HepG2 (cell line): ENCODE results near the gene SMOC1. TPM values are rescaled to one million over a fixed set of nuclear protein-coding genes. Genes with fewer than 3 reads are reported as not detected.
A peak's percentile ranks its signal among the peaks of the same experiment; 100 is the strongest.

Experiments used
- DPF2 ChIP-seq: sonication (generic); formaldehyde crosslinking; IDR thresholded peaks from 2 replicates; pipeline ENCODE4 v1.4.0; 2020; ENCODE audit warnings: mild to moderate bottlenecking, low read depth, missing genetic modification reagents, borderline replicate concordance
- GABPB1 ChIP-seq: IDR thresholded peaks from 2 replicates; pipeline ENCODE4 v1.6.1; 2016; ENCODE audit warnings: mild to moderate bottlenecking, missing genetic modification reagents, moderate library complexity, missing compliant biosample characterization
- HOMEZ ChIP-seq: IDR thresholded peaks from 2 replicates; pipeline ENCODE4 v1.6.1; 2016; ENCODE audit warnings: low read depth
- KMT2A ChIP-seq: sonication (generic); formaldehyde crosslinking; IDR thresholded peaks from 2 replicates; pipeline ENCODE4 v1.4.0; 2020; ENCODE audit warnings: missing genetic modification reagents
- MAZ ChIP-seq, 2 experiments: sonication (generic) in 1 of 2; formaldehyde crosslinking in 1 of 2; IDR thresholded peaks; 2 replicates each; pipeline versions ENCODE4 v1.5.0 to v1.6.1; 2012 to 2020; ENCODE audit warnings: low read depth in 2 of 2, mild to moderate bottlenecking in 2 of 2, borderline replicate concordance in 1 of 2, improper control_type of control experiment in 1 of 2, low read length in 1 of 2, missing genetic modification reagents in 1 of 2, moderate library complexity in 1 of 2
- NFIB ChIP-seq: sonication (generic); formaldehyde crosslinking; IDR thresholded peaks from 2 replicates; pipeline ENCODE4 v1.9.0; 2021; ENCODE audit warnings: missing genetic modification reagents, mild to moderate bottlenecking, borderline replicate concordance
- NFRKB ChIP-seq: fragments of 450-650 bp; IDR thresholded peaks from 2 replicates; pipeline ENCODE4 v1.6.1; 2017
- NR2C2 ChIP-seq: sonication (generic); formaldehyde crosslinking; IDR thresholded peaks from 2 replicates; pipeline ENCODE4 v1.4.0; 2020; ENCODE audit warnings: missing genetic modification reagents, mild to moderate bottlenecking, moderate library complexity, borderline replicate concordance
- NR2F2 ChIP-seq: IDR thresholded peaks from 2 replicates; pipeline ENCODE4 v1.6.1; 2012; ENCODE audit warnings: low read depth, inconsistent platforms, borderline replicate concordance
- POGZ ChIP-seq: sonication (generic); formaldehyde crosslinking; IDR thresholded peaks from 2 replicates; pipeline ENCODE4 v1.4.0; 2020; ENCODE audit warnings: mild to moderate bottlenecking, missing genetic modification reagents
- SALL1 ChIP-seq: sonication (generic); formaldehyde crosslinking; IDR thresholded peaks from 2 replicates; pipeline ENCODE4 v1.8.0; 2022; ENCODE audit warnings: mild to moderate bottlenecking, missing genetic modification reagents
- SIX4 ChIP-seq: sonication (generic); formaldehyde crosslinking; IDR thresholded peaks from 2 replicates; pipeline ENCODE4 v1.4.0; 2020; ENCODE audit warnings: missing genetic modification reagents
- SPEN ChIP-seq: sonication (generic); formaldehyde crosslinking; IDR thresholded peaks from 2 replicates; pipeline ENCODE4 v1.5.1; 2020; ENCODE audit warnings: low read depth, mild to moderate bottlenecking, missing genetic modification reagents
- STAT5B ChIP-seq: sonication (generic); formaldehyde crosslinking; IDR thresholded peaks from 2 replicates; pipeline ENCODE4 v1.4.0; 2020; ENCODE audit warnings: missing genetic modification reagents
- TEAD3 ChIP-seq: optimal IDR thresholded peaks from 2 replicates; pipeline ENCODE3; 2016; ENCODE audit warnings: borderline replicate concordance
- YEATS4 ChIP-seq: sonication (generic); formaldehyde crosslinking; IDR thresholded peaks from 2 replicates; pipeline ENCODE4 v1.4.0; 2020; ENCODE audit warnings: missing genetic modification reagents, borderline replicate concordance
- ZBTB7B ChIP-seq: sonication (generic); formaldehyde crosslinking; IDR thresholded peaks from 2 replicates; pipeline ENCODE4 v1.4.0; 2020; ENCODE audit warnings: missing genetic modification reagents
- ZMYM3 ChIP-seq: sonication (generic); formaldehyde crosslinking; IDR thresholded peaks from 2 replicates; pipeline ENCODE4 v1.5.1; 2020; ENCODE audit warnings: mild to moderate bottlenecking, missing genetic modification reagents
- ZNF253 ChIP-seq: sonication (generic); formaldehyde crosslinking; IDR thresholded peaks from 2 replicates; pipeline ENCODE4 v1.8.0; 2022; ENCODE audit warnings: mild to moderate bottlenecking, missing genetic modification reagents, borderline replicate concordance
- ZNF431 ChIP-seq: sonication (generic); formaldehyde crosslinking; IDR thresholded peaks from 2 replicates; pipeline ENCODE4 v1.9.0; 2022; ENCODE audit warnings: missing genetic modification reagents, low read depth, mild to moderate bottlenecking, borderline replicate concordance
- ZNF501 ChIP-seq: sonication (generic); formaldehyde crosslinking; IDR thresholded peaks from 2 replicates; pipeline ENCODE4 v1.5.1; 2020; ENCODE audit warnings: mild to moderate bottlenecking, moderate library complexity, missing genetic modification reagents
- ZNF567 ChIP-seq: sonication (generic); formaldehyde crosslinking; IDR thresholded peaks from 2 replicates; pipeline ENCODE4 v1.8.1; 2023; ENCODE audit warnings: mild to moderate bottlenecking, missing genetic modification reagents, borderline replicate concordance
- ZNF652 ChIP-seq: IDR thresholded peaks from 2 replicates; pipeline ENCODE4 v1.6.1; 2016; ENCODE audit warnings: low read depth, borderline replicate concordance
- ZNF678 ChIP-seq: sonication (generic); formaldehyde crosslinking; IDR thresholded peaks from 2 replicates; pipeline ENCODE4 v1.4.0; 2020; ENCODE audit warnings: mild to moderate bottlenecking, missing genetic modification reagents
- ZNF710 ChIP-seq: sonication (generic); formaldehyde crosslinking; IDR thresholded peaks from 2 replicates; pipeline ENCODE4 v1.5.0; 2020; ENCODE audit warnings: mild to moderate bottlenecking, missing genetic modification reagents, borderline replicate concordance
- ZNF776 ChIP-seq: sonication (generic); formaldehyde crosslinking; IDR thresholded peaks from 2 replicates; pipeline ENCODE4 v1.4.0; 2020; ENCODE audit warnings: mild to moderate bottlenecking, missing genetic modification reagents
- polyA plus RNA-seq, 8 experiments: library from polyadenylated mRNA; depleted of rRNA in 3 of 8; stranded (reverse) in 7 of 8; unstranded in 1 of 8; fragments of >200 nt; fragmentation: Illumina TruSeq in 4 of 8; extraction: Trizol in 4 of 8; gene quantifications; 2 replicates each; pipeline versions ENCODE4 v1.2.1 to v1.2.3, GENCODE V29; 2011 to 2016; ENCODE audit warnings: low read depth in 4 of 8, missing spikeins in 1 of 8, mixed read lengths in 1 of 8; ENCODE audit not compliant: insufficient read depth in 1 of 8
- total RNA-seq, 5 experiments: library from RNA; depleted of rRNA; stranded (reverse); fragments of >200 nt; fragmentation: Illumina TruSeq; extraction: Trizol; gene quantifications; 2 replicates each; pipeline ENCODE4 v1.2.3, GENCODE V29; 2016; ENCODE audit warnings: low read depth in 1 of 5
- TF ChIP-seq, protein P1 (sequence below): sonication (generic); formaldehyde crosslinking; IDR thresholded peaks from 2 replicates; pipeline ENCODE4 v1.9.0; 2022; ENCODE audit warnings: low read depth, missing genetic modification reagents

Gene SMOC1
- total and polyA plus RNA-seq, 2 of the 13 experiments (the other 11 are each of a cell fraction or from before 2014, with no cell fraction given): 17.8 to 35.6 TPM

DNA sequence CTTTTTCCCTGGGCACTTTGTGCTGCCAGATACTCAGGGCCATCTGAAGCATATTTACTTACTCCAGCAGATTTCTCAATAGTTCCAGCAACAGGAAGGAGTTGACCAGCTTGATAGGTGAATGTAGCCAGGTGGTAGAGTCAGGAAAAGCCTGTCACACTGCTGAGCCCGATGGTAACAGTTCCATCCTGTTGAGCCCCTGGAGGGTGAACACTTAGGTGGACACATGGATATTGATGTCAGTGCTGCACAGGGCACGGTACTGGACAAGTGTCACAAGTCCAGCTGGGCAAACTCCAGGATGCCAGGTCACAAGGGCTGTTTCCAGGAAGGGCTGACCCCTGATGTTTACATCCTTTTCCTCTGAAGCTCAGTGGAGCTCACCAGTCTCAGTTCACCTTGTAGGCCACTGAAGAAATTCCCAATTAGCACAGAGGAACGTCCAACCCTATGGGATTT lies 2.3 kb upstream of the SMOC1 start (continued):
- no peak for TF ChIP-seq ZNF567 (CRISPR knock-in tag)
- TF ChIP-seq ZNF652: peak; percentile 23; the same call in 1 of the 2 replicates
- 0 out of 2 replicates have a peak, but pooled peaks have one; percentile 67 for TF ChIP-seq ZNF431 (CRISPR knock-in tag)
- TF ChIP-seq NFRKB: no peak
- TF ChIP-seq NR2C2 (CRISPR knock-in tag): 0 out of 2 replicates have a peak, but pooled peaks have one; percentile 22
- TF ChIP-seq ZNF253: no peak
- TF ChIP-seq ZNF501 (CRISPR knock-in tag): 0 out of 2 replicates have a peak, but pooled peaks have one; percentile 30
- TF ChIP-seq ZNF678 (CRISPR knock-in tag): no peak
- TF ChIP-seq GABPB1 (CRISPR knock-in tag): peak; percentile 56
- TF ChIP-seq ZNF710 (CRISPR knock-in tag): peak; percentile 28; the same call in 1 of the 2 replicates
- peak; percentile 81 for TF ChIP-seq SALL1
- TF ChIP-seq ZBTB7B: no peak
- TF ChIP-seq NR2F2: 0 out of 2 replicates have a peak, but pooled peaks have one; percentile 17
- TF ChIP-seq, protein P1, sequence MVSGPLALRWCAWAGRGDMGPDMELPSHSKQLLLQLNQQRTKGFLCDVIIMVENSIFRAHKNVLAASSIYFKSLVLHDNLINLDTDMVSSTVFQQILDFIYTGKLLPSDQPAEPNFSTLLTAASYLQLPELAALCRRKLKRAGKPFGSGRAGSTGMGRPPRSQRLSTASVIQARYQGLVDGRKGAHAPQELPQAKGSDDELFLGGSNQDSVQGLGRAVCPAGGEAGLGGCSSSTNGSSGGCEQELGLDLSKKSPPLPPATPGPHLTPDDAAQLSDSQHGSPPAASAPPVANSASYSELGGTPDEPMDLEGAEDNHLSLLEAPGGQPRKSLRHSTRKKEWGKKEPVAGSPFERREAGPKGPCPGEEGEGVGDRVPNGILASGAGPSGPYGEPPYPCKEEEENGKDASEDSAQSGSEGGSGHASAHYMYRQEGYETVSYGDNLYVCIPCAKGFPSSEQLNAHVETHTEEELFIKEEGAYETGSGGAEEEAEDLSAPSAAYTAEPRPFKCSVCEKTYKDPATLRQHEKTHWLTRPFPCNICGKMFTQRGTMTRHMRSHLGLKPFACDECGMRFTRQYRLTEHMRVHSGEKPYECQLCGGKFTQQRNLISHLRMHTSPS (CRISPR knock-in tag): peak; percentile 95
- TF ChIP-seq HOMEZ (CRISPR knock-in tag): peak; percentile 54; the same call in 1 of the 2 replicates
- peak; percentile 68; the same call in 1 of the 2 replicates for TF ChIP-seq POGZ
- no peak for TF ChIP-seq ZNF776 (CRISPR knock-in tag)
- TF ChIP-seq MAZ (IDR thresholded peaks at IDR 0.05; ENCODE audit: borderline replicate concordance, low read depth, low read length): no peak
- TF ChIP-seq MAZ (CRISPR knock-in tag; IDR thresholded peaks at IDR 0.05; ENCODE audit: low read depth): no peak
- peak; percentile 43; the same call in 1 of the 2 replicates for TF ChIP-seq YEATS4 (CRISPR knock-in tag)
- peak; percentile 58 for TF ChIP-seq TEAD3 (CRISPR knock-in tag)
- TF ChIP-seq KMT2A (CRISPR knock-in tag): no peak
- TF ChIP-seq SIX4 (CRISPR knock-in tag): peak; percentile 21; the same call in 1 of the 2 replicates
- TF ChIP-seq STAT5B (CRISPR knock-in tag): no peak
- peak; percentile 58 for TF ChIP-seq ZMYM3 (CRISPR knock-in tag)
- TF ChIP-seq NFIB: no peak
- peak; percentile 34; the same call in 1 of the 2 replicates for TF ChIP-seq SPEN (CRISPR knock-in tag)
- TF ChIP-seq DPF2 (CRISPR knock-in tag): peak; percentile 63; the same call in 1 of the 2 replicates
